ELR (cell line): ENCODE results near the gene GREM1.

Source experiments
- DNase-seq: peaks from one replicate; pipeline ENCODE4 v3.0.0-alpha.2; 2015; ENCODE audit warnings: low read depth

The GREM1 gene

DNA sequence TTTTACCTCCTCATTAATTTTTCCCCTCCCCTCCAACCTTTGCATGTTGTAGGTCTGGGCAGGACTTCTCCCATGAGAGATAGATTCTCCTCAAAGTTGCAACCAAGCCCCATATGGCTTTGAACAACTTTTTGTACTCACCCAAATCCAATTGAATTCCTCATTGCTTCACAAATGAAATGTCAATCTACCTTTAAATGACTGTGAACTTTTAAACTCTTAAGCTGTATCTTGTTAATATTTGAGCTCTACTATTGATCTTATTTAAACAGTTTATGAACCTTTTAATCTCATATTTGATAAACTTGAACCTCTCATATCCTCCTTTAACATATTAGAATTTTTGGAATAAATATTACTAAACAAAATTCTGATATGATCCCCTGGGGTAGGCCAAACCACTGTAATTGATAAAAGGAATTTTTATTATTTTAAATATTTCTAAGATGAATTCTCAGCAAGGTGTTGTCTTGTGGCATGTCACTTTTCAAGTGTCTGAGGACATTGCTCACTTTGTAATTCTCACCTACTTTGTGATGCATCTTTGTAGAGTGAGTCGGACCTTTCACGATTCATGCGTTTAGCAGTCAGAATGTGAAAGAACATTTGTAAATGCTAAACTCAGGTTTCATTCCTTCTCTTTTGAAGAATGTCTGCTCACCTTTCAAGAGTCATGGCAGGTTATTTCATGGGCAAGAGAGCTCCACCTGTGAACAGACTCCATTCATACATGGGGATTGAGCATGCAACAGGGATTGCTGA is 23.4 kb upstream of the GREM1 start:
- no peak for DNase-seq

DNA sequence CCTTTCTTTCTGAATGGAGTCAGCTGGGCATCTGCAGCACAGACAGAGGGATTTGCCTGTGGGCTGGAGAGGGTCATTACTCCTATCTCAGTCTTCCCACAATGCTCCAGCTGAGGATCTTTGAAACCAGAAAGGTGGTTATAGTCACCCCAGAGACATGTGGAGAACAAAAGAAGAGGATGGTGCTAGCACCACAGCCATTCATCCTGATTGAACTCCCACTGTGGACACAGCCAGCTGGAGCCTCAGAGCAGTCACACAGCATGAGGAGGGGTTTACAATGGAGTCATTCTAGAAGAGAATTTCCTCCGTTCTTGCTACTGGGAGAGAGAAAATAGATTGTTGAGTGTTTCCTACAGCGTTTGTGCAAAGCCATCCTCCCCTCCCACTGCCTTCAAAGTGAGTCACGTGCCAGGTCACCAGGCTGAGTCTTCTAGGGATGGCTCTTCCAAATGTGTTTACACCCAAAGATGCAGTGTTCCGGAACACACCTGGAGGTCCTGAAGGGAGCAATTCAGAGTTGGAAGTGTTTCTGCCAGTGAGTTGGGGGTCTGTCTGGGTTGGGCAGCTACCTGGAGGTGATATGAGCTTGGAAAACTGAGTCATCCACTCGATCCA is 18.9 kb upstream of the GREM1 start:
- peak; percentile 52 for DNase-seq

DNA sequence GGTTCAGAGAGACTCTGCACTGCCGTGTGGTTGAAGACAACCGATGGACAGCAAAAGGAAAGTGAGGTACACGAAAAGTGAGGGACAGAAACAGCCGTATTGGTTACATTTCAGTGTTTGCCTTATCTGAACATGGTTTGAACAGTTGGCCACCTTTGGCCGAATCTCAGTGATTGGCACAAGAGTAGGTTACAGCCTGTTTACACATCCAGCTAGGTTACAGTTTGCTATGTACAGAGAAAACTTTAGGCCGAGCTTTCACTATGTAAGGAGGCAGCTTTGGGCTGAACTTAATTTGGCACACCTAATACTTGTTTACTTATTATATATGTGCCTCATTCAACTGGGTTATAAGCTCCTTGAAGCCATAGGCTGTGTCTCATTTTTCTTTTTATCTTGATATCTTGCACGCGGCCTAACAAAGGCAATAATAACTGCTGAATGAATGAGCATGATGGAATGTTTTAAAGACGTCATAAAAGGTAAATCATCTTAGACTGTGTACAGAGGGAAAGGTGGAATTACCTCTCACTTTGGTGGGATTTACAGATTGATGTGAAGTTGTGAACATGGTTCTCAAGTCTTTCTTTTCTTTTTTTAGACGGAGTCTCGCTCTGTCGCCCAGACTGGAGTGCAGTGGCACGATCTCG is 17.2 kb upstream of the GREM1 start:
- peak; percentile 49 for DNase-seq

DNA sequence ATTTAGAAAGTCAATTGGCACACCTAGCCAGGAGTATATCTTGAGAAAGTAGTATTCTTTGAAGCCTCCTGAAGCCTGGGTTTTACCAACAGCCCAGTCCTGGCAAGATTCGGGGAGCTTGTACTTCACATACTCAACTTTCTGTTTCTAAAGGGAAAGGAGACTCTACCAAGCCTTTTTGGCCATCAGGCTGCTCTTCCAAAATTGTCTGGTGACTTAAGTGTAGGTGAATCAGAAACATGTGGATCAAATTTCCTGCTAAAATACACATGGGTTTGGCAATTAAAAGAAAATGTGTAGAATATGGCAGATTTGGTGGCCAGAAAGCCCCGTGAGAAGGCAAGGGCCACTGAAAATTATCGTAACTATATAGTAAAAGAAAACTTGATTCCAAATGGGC is 15.9 kb upstream of the GREM1 start:
- DNase-seq = peak; percentile 33

DNA sequence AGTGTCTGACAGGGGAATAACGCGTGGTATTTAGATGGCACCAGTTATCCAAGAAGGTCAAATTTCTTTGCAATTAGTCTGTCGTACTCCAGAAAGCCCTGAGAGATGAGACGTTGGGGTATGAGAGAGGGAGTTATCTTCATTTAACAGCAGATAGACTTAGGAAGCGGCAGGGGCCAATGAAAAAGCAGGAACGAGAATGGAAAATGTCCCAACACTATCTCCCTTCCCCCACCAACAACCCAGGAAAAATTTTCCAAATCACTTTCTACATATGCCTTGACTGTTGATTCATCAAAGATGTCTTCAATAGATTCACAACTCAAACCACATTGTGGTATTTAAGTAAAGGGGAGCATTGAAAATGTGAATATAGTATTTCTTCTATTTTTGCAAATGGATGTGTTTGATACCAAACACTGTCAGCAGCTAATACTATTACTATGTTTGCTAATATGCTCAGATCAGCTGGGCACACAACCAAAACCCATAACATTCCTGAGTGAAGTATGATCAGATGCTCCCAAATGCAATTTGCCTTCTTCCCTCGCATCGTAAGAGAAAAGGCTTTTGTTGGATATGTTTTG is 13.3 kb upstream of the GREM1 start:
- peak; percentile 66 for DNase-seq

DNA sequence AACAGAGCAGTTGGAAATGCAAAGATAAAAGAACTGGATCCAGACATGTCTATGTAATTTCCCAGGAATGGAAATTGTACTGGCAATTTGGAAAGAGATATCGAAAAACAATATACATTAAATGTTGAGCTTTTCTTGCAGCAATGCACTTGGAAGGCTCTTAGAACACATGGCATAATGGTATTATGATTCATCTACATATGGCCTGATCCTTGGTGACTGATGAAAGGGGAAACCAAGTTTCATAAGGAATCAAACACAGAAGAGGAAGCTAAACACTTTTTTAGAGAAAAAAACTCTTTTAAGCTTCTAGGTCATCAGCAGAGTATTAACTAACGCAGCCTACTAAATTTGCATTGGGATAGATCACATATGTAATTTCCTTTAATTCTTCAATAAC is 12.4 kb upstream of the GREM1 start:
- peak; percentile 62 for DNase-seq

DNA sequence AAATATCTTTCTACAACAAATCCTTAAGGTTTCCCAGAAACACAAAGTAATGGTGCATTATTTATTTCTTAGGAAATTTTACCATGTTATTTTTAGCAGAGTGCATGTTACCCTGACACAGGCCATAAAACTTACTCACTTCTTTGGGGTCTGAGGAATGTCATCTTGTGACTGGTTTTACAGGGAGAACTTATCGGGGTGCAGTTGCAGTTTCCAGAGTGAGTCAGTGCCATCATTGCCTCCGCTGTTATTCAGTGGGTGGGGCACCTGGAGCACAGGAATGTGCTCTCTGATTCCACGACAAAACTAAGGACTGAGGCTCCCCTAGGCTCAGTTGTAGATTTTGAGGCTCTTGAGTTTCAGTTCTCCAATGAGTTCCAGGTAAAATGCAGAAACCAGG is 11.1 kb upstream of the GREM1 start:
- DNase-seq = peak; percentile 93

DNA sequence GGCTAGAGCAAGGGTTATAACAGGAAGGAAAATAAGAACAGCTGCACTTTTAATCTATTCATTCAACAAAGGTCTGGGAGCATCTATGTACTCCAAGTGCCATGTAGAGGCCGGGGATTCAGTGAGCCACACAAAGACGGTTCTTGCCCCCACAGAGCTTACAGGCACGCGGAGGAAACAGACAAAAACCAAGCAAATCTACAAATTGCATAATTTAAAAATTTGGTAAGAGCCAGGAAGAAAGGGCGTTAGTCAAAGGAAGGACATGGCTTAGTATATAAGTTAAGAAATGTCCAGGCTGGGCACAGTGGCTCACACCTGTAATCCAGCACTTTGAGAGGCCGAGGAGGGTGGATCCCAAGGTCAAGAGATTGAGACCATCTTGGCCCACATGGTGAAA is 10.4 kb upstream of the GREM1 start:
- DNase-seq = no peak

DNA sequence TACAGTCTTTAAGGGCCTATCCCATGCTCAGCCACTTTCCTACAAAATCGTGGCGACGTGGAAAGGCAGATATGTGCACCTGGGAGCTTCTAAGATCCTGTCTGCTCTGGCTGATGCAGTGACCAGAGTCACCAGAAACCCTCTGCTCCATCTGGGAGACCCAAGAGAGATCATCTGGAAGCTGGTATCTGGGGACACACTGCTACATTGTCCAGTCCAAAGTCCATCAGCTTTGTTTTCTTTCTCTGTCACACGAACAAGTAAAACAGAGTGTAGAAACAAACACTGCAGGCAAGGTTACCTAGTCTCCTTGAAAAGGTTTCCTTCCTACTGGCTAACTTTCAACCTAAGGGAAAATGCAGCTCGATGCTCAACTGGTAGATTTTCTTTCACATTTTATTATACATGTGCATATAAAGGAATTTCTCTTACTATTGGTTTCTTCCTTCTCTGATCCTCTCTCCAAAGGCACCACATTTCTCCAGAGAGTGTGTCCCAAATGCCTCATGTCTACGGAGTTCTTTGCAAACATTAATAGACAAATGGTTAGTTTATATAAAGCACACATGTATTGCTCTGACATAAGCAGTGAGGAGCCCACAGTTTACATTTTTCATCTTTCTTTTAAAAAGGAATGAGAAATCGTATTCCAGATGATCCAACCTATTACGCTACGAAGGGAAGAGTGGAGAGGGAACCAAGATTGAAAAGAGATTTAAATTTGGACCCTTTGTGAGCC is 8.3 kb upstream of the GREM1 start:
- no peak for DNase-seq

DNA sequence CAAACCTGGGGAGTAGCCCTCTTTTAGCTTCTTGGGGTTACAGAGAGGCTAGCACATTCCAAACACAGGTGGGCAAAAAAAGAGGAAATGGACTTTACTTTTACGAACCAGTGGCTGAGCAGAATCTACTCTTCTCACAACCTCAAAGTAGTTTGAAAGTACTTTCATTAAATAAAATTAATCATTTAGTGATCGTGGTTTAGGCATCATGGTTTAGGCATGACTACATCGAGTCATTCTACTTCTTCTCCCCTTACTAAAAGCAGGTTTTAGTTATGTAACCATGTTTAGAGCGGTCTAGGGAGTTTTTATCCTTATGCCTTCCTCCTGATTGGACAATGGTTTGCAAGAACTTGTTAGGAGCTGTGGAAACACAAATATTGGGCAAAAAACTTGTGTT is 2.5 kb upstream of the GREM1 start:
- peak; percentile 68 for DNase-seq

DNA sequence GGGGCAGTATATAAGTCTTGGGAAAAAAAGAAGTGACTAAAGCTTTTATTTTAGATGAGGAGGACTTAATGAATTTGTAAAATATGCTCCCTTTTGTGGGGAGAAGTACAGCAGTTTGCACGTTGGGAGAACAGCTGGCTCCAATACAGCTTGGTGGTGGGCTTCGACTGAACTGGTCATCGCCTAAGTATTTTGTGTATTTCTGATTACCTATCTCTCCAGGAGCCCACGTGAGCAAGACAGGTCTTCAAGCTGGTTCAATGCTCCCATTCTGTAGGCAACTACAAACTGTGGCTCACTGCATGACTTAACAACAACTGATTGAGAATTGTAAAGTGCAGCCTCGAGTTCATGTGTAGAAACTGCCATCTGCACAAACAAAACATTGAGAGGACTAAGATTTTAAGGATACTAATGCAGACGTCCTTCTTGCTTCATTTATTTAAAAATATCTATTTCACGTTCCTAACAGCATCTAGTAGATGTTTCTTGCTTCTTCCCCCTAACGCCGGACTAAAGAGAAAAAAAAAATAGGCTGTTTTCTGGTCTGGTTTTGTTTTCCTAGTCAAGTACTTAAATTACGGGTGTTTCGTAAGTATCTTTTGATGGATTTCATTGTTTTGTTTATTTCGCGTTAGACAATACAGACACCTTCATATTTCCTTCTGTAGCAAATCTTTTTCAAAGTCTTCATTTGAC is 1.4 kb upstream of the GREM1 start:
- no peak for DNase-seq

DNA sequence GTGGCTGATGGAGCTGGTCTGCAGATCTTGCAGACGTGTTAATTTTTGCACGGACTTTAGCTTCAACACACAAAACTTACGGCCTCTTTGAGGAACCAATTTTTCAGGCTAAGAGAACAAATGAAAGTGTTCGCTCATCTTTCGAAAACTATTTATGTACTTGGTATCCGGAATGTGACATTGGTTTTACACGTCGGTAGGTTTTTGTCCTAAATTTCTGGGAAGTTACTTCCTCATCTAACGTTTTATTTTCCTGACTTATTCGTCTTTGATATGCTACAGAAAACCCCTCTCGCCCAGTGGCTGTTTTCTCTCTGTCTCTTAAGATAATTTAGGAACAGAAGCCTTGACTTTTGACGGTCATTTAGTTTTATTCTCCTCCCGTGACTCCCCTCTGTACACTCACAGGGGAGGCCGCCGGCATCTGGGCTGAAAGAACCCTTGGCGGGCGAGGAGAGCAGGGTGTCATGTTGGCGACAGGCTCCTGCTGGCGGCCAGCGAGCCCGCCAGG is 834 bp upstream of the GREM1 start:
- DNase-seq = no peak

DNA sequence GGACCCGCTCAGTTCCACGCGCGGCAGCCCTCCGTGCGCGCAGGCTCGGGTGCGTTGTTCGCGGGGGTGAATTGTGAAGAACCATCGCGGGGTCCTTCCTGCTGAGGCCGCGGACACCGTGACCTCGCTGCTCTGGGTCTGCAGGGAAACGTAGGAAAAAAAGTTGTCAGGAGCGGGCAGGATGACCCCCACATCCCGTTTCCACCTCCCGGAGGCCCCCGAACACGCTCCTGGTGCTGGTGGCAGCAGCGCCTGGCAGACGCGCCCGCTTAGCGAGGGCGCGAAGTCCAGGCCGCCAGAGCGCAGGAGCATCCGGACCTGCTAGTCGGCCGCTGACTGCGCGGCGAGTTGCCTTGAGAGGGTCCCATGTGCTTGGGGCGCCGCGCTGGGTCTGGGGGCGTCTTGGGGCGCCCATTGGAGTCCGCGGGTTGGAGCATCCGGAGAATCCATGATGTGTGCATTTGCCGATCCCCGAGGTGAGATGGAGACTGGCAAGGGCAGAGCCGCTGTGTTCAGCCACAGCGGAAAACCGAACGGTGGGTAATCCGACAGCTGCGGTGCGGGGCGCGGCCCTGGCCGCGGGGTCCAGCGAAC is 520 bp downstream of the GREM1 start:
- peak; percentile 64 for DNase-seq

DNA sequence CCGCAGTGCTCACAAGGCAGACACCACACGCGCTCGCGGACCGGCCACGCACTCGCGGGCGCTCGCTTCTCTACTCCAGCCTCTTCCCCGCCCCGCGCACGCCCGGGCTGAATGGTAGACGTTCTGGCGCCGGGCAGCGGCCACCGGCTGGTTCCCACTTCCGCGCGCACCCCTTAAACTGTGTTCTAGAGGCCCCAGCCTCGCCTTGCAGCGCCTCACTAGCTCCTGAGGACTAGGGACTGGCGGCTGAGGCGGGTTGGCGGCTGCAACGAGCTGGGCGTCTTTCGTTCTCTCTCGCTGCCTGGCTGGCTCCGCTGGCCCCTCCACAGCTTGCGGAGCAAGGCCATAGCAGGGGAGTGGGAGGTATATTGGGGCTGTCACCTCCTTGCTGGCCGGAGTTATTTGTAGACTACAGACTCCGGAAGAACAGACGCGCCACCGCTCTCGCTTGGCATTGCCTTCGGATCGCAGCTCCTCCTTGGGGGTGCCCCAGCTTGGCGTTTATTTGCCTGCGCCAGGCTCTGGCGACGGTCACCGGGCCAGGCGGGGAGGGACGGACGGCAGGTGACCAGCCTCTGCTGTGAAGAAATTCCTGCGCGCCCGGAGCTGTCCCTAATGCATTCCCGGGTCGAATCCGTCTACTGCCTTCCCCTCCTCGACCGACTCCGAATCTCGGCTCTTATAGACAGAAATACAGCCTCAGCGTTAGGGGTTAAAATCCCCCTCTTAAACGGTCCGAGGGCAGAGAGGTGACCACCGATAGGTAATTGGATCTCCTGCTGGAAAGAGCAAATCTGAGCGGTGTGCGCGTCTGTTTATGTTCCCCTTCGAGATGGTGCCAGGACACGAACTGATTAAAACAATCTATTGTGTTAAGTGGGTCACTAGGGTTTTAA is 1.3 kb downstream of the GREM1 start:
- peak; percentile 70 for DNase-seq

DNA sequence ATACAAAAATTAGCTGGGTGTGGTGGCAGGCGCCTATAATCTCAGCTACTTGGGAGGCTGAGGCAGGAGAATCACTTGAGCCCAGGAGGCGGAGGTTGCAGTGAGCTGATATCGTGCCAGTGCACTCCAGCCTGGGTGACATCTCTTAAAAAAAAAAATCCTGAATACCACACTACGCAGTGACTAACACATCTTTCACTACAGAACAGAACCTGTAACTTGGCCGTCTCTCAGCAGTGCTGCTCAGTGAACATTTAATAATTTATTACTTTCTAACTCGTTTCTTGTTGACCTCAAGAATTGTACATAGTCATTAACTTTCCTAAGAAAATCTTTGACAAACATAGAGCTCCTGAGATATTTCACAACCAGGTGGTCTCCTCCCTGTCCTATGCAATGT is 3.8 kb downstream of the GREM1 start:
- DNase-seq = peak; percentile 72

DNA sequence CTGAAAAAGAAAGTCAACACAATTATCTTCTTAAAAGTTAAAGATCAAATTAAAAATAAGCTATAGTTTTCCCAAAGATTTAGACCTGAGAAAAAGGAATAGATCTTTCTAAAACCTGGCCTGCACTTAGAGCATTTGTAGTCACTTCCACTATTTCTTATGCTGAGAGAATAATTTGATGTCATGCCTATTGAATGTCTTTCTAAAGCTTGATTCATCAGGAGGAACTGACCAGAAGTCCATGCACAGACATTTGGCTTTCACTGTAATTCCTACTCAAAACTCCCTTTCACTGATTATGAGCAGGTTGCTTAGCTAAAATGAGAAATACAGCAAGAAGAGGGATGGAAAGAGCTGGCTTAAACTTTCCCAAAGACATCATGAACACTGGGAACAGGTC is 4.3 kb downstream of the GREM1 start:
- DNase-seq = no peak

DNA sequence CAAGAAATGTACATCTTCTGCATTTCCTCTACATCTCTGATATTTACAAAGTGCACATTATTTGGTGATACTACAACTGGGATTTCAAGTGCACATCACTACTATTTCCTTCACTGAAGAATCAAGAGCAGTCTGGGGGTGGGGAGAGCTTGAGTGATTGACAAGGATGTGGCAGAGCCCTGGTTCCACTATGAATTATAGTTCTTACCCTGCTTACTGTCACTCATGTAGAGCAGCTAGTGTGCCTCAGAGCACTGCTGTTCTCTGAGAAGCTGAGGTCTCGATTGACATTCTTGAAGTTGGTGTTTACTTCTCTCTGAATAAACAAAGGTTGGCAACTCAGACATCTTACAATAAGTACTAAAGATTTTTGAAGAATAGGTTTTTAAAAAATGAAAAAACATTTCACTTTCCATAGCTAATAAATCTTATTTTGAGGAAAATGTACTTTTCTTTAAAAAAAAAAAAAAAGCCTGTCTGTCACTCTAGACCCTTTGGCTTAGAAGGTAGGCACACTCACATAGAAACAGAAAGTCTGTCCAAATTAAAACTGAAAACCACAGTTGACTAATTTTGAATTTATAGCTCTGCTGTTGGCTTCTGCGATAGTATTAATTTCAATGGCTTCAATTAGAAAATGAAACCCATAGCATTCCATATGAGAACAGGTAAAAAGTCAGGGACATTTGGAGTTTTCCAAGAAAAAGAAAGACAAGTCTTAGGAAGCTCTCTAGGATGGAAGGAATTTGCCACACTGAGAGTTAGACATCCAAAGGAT is 5.6 kb downstream of the GREM1 start:
- DNase-seq = no peak

DNA sequence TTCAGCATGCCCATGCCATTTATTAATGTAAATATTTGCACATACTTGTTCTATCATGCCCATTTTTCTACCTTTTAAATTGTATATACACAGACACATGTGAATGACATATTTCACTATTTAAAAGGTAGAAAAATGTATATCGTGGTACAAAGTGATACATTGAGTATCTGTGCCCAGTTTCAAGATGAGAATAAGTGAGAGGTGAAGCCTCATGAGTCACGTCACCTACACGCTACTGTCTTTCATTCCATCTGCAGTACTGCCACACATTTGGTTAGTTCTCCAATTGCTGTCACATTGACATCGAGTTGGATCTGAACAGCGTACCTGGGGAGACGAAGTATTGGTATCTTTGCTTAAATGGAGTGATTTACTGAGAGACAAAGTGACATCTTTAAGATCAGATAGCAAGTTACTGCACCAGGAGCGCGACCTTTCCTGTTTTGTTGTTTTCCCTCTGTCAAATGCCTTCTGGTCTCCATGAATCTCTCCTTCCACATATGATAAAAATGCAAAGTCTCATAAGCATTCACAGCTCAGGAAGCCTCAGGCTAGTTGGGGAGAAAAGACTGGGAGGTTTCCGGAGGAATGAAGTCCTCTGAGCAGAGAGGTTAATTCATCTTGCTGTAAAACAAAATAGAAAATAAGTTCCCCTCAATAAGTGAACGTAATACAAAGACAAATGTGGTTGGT is 12.0 kb downstream of the GREM1 start:
- no peak for DNase-seq
